Endothelial cell of umbilical vein (primary cell): ENCODE data around the gene EXOC6B. TPM values are rescaled to one million over a fixed set of nuclear protein-coding genes. Genes with fewer than 3 reads are reported as not detected.

ENCODE experiments used
- BruUV-seq: library from RNA; stranded (reverse); fragments of 400-500 nt; replicated peaks from 2 replicates; lab custom pipeline; 2021; lab: Mats Ljungman, UMichigan
- CTCF ChIA-PET: fragments of 300-600, 350-600 bp; sonication (Branson Sonifier 250); formaldehyde crosslinking; loops from one replicate; lab custom pipeline; 2021; ENCODE audit warnings: antibody characterized with exemption, inconsistent platforms; lab: Charles Lee
- POLR2A ChIA-PET: fragments of 300-600, 350-600 bp; sonication (Branson Sonifier 250); formaldehyde crosslinking; loops from one replicate; lab custom pipeline; 2021; ENCODE audit warnings: antibody characterized with exemption, inconsistent platforms; lab: Charles Lee
- DNase-seq: peaks from one replicate; pipeline ENCODE4 v3.0.0-alpha.2; 2011; ENCODE audit warnings: low read depth, low spot score
- FAIRE-seq: peaks from 2 replicates; lab custom pipeline; 2011; peaks lifted over from hg19 to GRCh38; lab: Jason Lieb, UNC
- H2AFZ ChIP-seq: 2 replicates; pipeline ENCODE4 v1.6.0; 2012; ENCODE audit warnings: low read depth, low read length, control low read depth, inconsistent platforms
- H3K27ac ChIP-seq: 2 replicates; pipeline ENCODE4 v1.5.1; 2011; ENCODE audit warnings: low read depth, mild to moderate bottlenecking, control low read depth, low read length, moderate library complexity; ENCODE audit not compliant: insufficient read depth
- H3K27me3 ChIP-seq, 2 experiments: 2 replicates each; pipeline versions ENCODE4 v1.6.0 to v1.6.1; 2011; ENCODE audit warnings: low read length in 2 of 2, mixed read lengths in 1 of 2; ENCODE audit not compliant: control insufficient read depth in 2 of 2, insufficient read depth in 2 of 2
- H3K36me3 ChIP-seq, 2 experiments: 2 replicates in 1 of 2; 3 replicates in 1 of 2; pipeline ENCODE4 v1.5.1; 2011; ENCODE audit warnings: low read length in 2 of 2, mild to moderate bottlenecking in 1 of 2, moderate library complexity in 1 of 2; ENCODE audit not compliant: control insufficient read depth in 2 of 2, insufficient read depth in 2 of 2; ENCODE audit errors: extremely low read depth in 1 of 2
- H3K4me1 ChIP-seq: 3 replicates; pipeline ENCODE4 v1.5.1; 2011; ENCODE audit warnings: mild to moderate bottlenecking, low read length; ENCODE audit not compliant: control insufficient read depth, insufficient read depth; ENCODE audit errors: extremely low read depth
- H3K4me2 ChIP-seq: 2 replicates; pipeline ENCODE4 v1.6.1; 2011; ENCODE audit warnings: low read length, control low read depth, mixed read lengths; ENCODE audit not compliant: insufficient read depth
- H3K4me3 ChIP-seq, 3 experiments: fragments of 200-600 bp in 1 of 3; sonication (generic), shearing (Covaris generic) in 1 of 3; replicated peaks in 1 of 3; 2 replicates each; pipeline ENCODE4 v1.5.1; 2011 to 2016; ENCODE audit warnings: control low read depth in 3 of 3, low read length in 3 of 3, mild to moderate bottlenecking in 2 of 3, inconsistent platforms in 1 of 3, low read depth in 1 of 3, moderate library complexity in 1 of 3; ENCODE audit not compliant: insufficient read depth in 1 of 3
- H3K79me2 ChIP-seq: 2 replicates; pipeline ENCODE4 v1.6.0; 2012; ENCODE audit warnings: low read length, inconsistent platforms; ENCODE audit not compliant: control insufficient read depth, insufficient read depth
- H3K9ac ChIP-seq: replicated peaks from 2 replicates; pipeline ENCODE3; 2011; ENCODE audit warnings: low read length, control low read depth; ENCODE audit not compliant: insufficient read depth; ENCODE audit errors: extremely low read depth
- H3K9me1 ChIP-seq: replicated peaks from 3 replicates; pipeline ENCODE4 v1.6.0; 2011; ENCODE audit warnings: mild to moderate bottlenecking, low read length; ENCODE audit not compliant: control insufficient read depth, insufficient read depth; ENCODE audit errors: extremely low read depth
- H3K9me3 ChIP-seq: replicated peaks from 2 replicates; pipeline ENCODE4 v1.5.1; 2012; ENCODE audit warnings: low read length, inconsistent platforms; ENCODE audit not compliant: control insufficient read depth, insufficient read depth
- H4K20me1 ChIP-seq: replicated peaks from 2 replicates; pipeline ENCODE3; 2011; ENCODE audit warnings: mild to moderate bottlenecking, low read length; ENCODE audit not compliant: control insufficient read depth, insufficient read depth; ENCODE audit errors: extremely low read depth
- EZH2 ChIP-seq: IDR thresholded peaks from 2 replicates; pipeline ENCODE4 v1.6.1; 2012; ENCODE audit warnings: borderline replicate concordance, low read depth, mild to moderate bottlenecking, moderate library complexity, low read length, inconsistent platforms; ENCODE audit not compliant: severe bottlenecking
- JUN ChIP-seq: IDR thresholded peaks from 2 replicates; pipeline ENCODE4 v1.6.1; 2011; ENCODE audit warnings: borderline replicate concordance, low read depth; ENCODE audit not compliant: insufficient read length, insufficient read depth
- POLR2A ChIP-seq: IDR thresholded peaks from 2 replicates; pipeline ENCODE4 v1.6.1; 2012; ENCODE audit warnings: low read depth, mild to moderate bottlenecking, control low read depth, low read length
- dilution Hi-C: fragments of 300-500 bp; cut with MboI; formaldehyde crosslinking; loops from one replicate; pipeline ENCODE4 v1.15.0; 2019; ENCODE audit warnings: low sequenced_read_pairs; ENCODE audit not compliant: extremely low pct_ligation_motif_present
- intact Hi-C: fragments of 100-400 bp; cut with micrococcal nuclease; formaldehyde crosslinking; loops from one replicate; pipeline ENCODE4 v1.10.0; 2022
- polyA plus RNA-seq, 4 experiments: library from polyadenylated mRNA; depleted of rRNA in 3 of 4; stranded (reverse) in 3 of 4; unstranded in 1 of 4; fragments of >200 nt; gene quantifications; 2 replicates each; pipeline versions ENCODE4 v1.2.1 to v1.2.3, GENCODE V29; 2011 to 2012; ENCODE audit warnings: missing spikeins in 1 of 4
- total RNA-seq: library from RNA; stranded (reverse); gene quantifications from 2 replicates; pipeline ENCODE4 v1.2.3, GENCODE V29; 2021

Gene EXOC6B
- total and polyA plus RNA-seq, 2 donors (not counting 3 experiments of a cell fraction or from before 2014, with no cell fraction given), result 10.8 to 34.8 TPM

GRCh38 chr2:72145289-72145657 lies 680.6 kb downstream of the EXOC6B start:
- intact Hi-C loops, result no loop called here
- no peaks in the 10 kb centered on the region for H3K9me1 ChIP-seq

DNA sequence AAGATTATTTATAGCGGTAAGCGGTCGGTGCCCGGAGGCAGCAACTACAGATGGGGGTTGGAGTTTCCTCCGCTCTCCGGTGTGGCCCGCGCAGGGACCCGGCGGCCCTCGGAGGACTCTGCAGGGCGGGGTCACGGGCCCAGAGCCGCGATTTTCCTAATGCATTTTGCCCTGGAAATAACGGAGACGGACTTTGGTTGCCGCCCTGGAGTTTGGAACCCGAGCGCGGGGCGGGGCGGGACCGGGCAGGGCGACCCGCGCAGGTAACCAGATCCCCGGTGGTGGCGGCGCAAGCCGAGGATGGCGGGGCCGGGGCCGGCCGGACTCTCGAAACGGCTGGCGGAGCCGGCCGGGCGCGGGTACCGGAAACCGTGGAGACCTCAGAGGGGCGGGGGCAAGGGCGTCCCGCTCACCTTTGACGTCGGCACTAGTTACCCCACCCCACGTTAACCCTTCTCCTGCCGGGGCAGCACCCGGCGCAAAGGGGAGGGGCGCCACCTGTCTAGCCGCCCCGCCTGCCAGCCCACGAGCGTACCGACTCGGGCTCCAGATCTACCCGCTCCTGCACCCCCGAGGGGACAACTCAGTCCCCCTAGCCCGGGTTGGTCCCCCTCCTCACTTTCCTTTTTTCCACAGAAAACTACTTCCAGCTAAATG lies 681.1 kb downstream of the EXOC6B start:
- no peak overlapping the region for H2AFZ ChIP-seq
- no peak overlapping the region for H3K27ac ChIP-seq
- no peaks in the 10 kb centered on the region for H3K9me3 ChIP-seq
- no peaks in the 10 kb centered on the region for H3K9me1 ChIP-seq
- no peaks in the 10 kb centered on the region for H4K20me1 ChIP-seq
- ChIA-PET POLR2A (no interaction called here), CTCF (interaction anchor here (1.1 kb wide), 1 partner anchor 221 kb away, joined by 5 read pairs; no protein-coding TSS in a partner anchor)
- FAIRE-seq (no peak), DNase-seq (no peak)
- peak overlapping the region; percentile 12 for H3K4me2 ChIP-seq
- dilution Hi-C loops, result no loop called here
- intact Hi-C loops, result no loop called here
- H3K4me1 ChIP-seq, result peaks cover 22% of the 10 kb centered on the region
- TF ChIP-seq EZH2 (peak; percentile 97), POLR2A (no peak), JUN (no peak)
- H3K27me3 ChIP-seq, result peaks cover 45 to 65% of the 10 kb centered on the region in 2 experiments
- BruUV-seq, result no TSS peak
- peak overlapping the region in 2 of 3 experiments; percentile 8 to 27 for H3K4me3 ChIP-seq
- no peak overlapping the region for H3K9ac ChIP-seq
- no peaks in the 10 kb centered on the region for H3K36me3 ChIP-seq
- no peaks in the 10 kb centered on the region for H3K79me2 ChIP-seq

More at GRCh38 chr2:72145289-72145657, 680.6 kb downstream of the EXOC6B start:
- FAIRE-seq (no peak), DNase-seq (peak; percentile 14)
- Histone ChIP-seq H3K36me3 (no peaks in the 10 kb centered on the region), H3K27ac (no peak overlapping the region), H3K4me1 (peaks cover 22% of the 10 kb centered on the region), H2AFZ (no peak overlapping the region), H3K9ac (no peak overlapping the region), H3K27me3 (peaks cover 47 to 69% of the 10 kb centered on the region in 2 experiments), H3K4me2 (peak overlapping the region; percentile 12), H3K79me2 (no peaks in the 10 kb centered on the region), H3K9me3 (no peaks in the 10 kb centered on the region), H3K4me3 (peak overlapping the region in 2 of 3 experiments; percentile 8 to 27), H4K20me1 (no peaks in the 10 kb centered on the region)
- TF ChIP-seq EZH2 (peak; percentile 97), JUN (no peak)
- POLR2A ChIA-PET, result no interaction called here
- CTCF ChIA-PET, result interaction anchor here (1.1 kb wide), 1 partner anchor 221 kb away, joined by 5 read pairs; no protein-coding TSS in a partner anchor
- dilution Hi-C loops, result no loop called here
- no TSS peak for BruUV-seq
